ENCODE data around the gene TCFL5. TPM values are rescaled to one million over a fixed set of nuclear protein-coding genes. Genes with fewer than 3 reads are reported as not detected.

The TCFL5 gene
- total RNA-seq, 4 donors from 2014 or later, result 5.3 to 20.0 (median 14.2) TPM

DNA sequence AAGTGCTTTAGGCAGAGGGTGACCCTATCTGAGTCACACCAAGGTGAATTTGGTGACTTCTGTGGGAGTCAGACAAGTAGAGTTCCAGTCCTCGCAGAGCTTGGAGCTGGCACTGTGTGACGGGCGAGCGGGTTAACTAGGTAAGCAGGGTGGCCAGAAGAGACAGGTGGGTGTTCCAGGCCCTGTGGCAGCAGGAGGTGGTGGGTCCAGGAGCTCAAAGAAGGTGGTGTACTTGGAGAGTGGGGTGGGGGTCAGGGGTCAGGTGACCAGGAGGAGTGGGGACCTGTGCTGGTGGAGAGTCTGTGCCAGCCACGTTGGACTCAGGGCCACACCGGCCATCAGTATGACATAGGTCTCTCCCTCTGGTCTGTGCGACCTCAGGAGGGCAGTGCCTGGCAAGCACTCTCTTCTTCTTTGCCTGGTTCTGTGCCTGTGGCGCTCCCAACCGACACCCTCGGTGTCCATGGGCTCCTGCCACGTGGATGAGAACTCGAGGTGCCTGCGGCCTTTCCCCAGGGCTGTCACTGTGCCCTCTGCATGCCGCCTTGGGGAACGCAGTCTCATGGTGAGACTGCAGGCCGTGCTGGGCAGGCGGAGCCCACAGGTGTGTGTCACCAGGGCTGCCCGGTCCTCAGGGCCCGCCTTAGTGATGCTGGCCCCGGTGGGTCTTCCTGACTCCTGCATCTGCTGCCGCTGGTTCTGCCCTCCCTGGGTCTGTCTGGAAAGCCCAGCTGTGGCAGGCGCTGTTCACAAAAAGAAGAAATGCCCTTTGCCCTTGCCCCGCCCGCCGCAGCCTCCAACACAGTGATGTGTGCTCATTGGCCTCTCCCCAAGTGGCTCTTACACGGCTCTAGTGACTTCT lies 63.7 kb downstream of the TCFL5 start:
- DNase-seq, result no peak
- Histone ChIP-seq H3K27me3 (no peaks in the 10 kb centered on the region), H3K36me3 (no peaks in the 10 kb centered on the region), H3K4me3 (no peak overlapping the region), H3K9me3 (no peaks in the 10 kb centered on the region), H3K4me1 (peaks cover 0 to 10% of the 10 kb centered on the region in 2 donors), H3K27ac (peak overlapping the region in 1 of 2 donors; percentile 97)
- TF ChIP-seq, protein P1, sequence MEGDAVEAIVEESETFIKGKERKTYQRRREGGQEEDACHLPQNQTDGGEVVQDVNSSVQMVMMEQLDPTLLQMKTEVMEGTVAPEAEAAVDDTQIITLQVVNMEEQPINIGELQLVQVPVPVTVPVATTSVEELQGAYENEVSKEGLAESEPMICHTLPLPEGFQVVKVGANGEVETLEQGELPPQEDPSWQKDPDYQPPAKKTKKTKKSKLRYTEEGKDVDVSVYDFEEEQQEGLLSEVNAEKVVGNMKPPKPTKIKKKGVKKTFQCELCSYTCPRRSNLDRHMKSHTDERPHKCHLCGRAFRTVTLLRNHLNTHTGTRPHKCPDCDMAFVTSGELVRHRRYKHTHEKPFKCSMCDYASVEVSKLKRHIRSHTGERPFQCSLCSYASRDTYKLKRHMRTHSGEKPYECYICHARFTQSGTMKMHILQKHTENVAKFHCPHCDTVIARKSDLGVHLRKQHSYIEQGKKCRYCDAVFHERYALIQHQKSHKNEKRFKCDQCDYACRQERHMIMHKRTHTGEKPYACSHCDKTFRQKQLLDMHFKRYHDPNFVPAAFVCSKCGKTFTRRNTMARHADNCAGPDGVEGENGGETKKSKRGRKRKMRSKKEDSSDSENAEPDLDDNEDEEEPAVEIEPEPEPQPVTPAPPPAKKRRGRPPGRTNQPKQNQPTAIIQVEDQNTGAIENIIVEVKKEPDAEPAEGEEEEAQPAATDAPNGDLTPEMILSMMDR (IDR thresholded peaks at IDR 0.05), result no peak
- no peak for TF ChIP-seq POLR2A (IDR thresholded peaks at IDR 0.05)
- intact Hi-C loops (cut with DNase I; ENCODE audit: low total_unique reads), result no loop called here

DNA sequence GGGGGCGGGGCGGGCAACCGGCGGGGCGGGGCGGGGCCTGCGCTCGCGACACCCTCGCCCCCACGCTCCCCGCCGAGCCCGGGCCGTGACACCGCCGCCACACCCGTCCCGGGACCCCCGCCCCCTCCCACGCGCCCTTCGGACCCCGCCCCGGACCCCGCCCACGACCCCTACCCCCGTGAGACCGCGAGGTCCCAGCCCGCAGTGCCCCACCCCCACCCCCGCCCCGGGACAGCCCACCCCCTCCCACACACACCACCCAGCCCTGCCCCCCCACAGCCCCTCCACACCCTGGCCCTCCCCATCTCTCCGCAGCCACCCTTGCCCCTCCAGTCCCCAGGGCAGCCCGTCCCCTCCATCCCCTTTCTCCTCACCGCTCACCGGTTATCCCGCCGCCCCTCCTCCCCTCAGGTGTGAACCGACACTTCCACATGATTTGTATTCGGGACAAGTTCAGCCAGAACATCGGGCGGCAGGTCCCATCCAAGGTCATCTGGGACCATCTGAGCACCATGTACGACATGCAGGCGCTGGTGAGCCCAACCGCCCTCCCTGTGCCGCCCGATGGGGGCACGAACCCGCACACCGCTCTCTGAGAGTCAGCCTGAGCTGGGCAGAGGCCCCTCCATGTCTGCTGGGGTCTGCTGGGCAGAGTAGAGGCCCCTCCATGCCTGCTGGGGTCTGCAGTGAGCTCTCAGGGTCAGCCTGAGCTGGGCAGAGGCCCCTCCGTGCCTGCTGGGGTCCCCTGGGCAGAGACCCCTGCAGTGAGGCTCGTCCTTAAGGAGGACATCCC lies 64.7 kb downstream of the TCFL5 start:
- peak overlapping the region; percentile 54 to 76 for H3K4me3 ChIP-seq
- no peaks in the 10 kb centered on the region for H3K36me3 ChIP-seq
- no peaks in the 10 kb centered on the region for H3K27me3 ChIP-seq
- TF ChIP-seq, protein P1 (IDR thresholded peaks at IDR 0.05), result no peak
- TF ChIP-seq POLR2A (IDR thresholded peaks at IDR 0.05), result no peak
- peaks cover 0 to 10% of the 10 kb centered on the region in 2 donors for H3K4me1 ChIP-seq
- intact Hi-C loops (cut with DNase I; ENCODE audit: low total_unique reads), result no loop called here
- peak overlapping the region; percentile 96 to 97 for H3K27ac ChIP-seq
- DNase-seq, result no peak
- H3K9me3 ChIP-seq, result no peaks in the 10 kb centered on the region

DNA sequence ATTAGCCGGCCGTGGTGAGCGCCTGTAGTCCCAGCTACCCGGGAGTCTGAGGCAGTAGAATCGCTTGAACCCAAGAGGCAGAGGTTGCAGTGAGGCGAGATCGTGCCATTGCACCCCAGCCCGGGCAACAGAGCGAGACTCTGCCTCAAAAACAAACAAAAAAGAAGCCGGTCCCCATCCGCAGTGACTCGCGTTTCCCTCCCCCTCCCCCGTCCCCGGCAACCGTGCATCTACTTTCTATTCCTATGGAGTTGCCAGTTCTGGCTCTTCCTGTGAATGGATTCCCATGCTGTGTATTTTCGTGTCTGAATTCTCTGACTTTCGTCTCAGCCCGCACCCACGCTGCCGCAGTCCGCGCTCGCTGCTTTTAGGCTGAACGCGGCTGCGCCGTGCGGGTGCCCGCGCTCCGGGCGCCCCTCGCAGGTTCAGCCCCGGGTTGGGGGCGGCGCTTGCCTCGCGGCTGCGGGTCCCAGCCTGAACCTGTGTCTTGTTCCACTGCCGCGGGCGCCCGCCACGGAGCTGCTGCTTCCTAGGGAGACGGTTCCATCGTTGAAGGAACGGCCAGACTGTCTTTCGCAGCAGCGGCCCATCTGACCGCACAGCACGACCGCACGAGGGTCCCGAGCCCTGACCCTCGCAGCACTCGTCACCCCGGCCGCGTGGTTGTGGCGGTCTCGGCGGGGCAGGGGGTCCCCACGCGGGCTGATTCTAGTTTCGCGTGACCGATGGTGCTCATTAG lies 66.4 kb downstream of the TCFL5 start:
- peak overlapping the region; percentile 96 to 97 for H3K27ac ChIP-seq
- H3K27me3 ChIP-seq, result no peaks in the 10 kb centered on the region
- DNase-seq, result peak in 1 of 2 donors; percentile 55
- H3K4me3 ChIP-seq, result peak overlapping the region; percentile 46 to 53
- intact Hi-C loops (cut with DNase I; ENCODE audit: low total_unique reads), result no loop called here
- H3K9me3 ChIP-seq, result no peaks in the 10 kb centered on the region
- H3K36me3 ChIP-seq, result no peaks in the 10 kb centered on the region
- peaks cover 0 to 10% of the 10 kb centered on the region in 2 donors for H3K4me1 ChIP-seq
- TF ChIP-seq POLR2A (IDR thresholded peaks at IDR 0.05), result peak in 1 of 2 donors; percentile 28
- TF ChIP-seq, protein P1 (IDR thresholded peaks at IDR 0.05), result no peak

DNA sequence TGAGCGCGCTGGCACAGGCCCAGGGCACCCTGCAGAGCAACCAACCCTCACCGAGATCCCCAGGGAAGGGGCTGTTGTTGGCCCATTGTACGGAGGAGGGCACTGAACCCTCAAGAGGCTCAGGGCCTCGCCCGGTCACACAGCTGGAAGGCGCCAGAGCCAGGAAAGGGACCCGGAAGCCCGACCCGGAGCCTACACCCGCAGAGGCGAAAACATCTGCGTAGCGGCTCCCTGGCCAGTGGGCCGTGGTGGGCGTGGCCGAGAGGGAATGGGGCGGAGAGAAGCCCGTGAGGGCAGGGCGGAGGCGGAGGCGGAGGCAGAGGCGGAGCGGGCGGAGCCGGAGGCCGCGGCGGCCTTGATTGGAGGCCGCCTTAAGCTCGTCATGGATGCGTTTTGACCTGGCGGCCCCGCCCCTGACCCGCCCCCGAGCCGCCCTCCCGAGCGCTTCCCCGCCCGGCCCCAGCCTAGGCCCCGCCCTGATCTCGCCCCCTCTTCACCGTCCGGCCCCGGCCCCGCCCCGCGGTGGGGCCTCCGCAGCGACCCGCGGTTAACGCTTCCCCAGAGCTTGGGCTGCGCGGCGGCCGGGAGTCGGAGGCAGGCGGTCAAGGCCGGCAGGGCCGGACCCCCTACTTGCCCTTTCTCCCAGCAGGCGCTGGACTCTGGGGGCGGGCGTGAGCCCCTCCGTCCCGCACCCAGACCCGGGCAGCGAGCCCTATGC lies 67.5 kb downstream of the TCFL5 start:
- peak; percentile 96 to 98 for DNase-seq

More for the DNA sequence above, 67.5 kb downstream of the TCFL5 start:
- Histone ChIP-seq H3K4me1 (peaks cover 0 to 10% of the 10 kb centered on the region in 2 donors), H3K9me3 (no peaks in the 10 kb centered on the region), H3K4me3 (peak overlapping the region; percentile 46 to 55), H3K36me3 (no peaks in the 10 kb centered on the region), H3K27me3 (no peaks in the 10 kb centered on the region), H3K27ac (peak overlapping the region; percentile 96 to 97)
- peak; percentile 86 to 94 for TF ChIP-seq POLR2A (IDR thresholded peaks at IDR 0.05)
- TF ChIP-seq, protein P1 (IDR thresholded peaks at IDR 0.05), result peak in 2 of 4 experiments; percentile 16 to 24
- intact Hi-C loops (cut with DNase I; ENCODE audit: low total_unique reads), result no loop called here
